Kidney (tissue), 14 donors: ENCODE data around the gene ANKRD23. TPM values are rescaled to one million over a fixed set of nuclear protein-coding genes. Genes with fewer than 3 reads are reported as not detected.

Experiments
- DNase-seq, 5 donors: peaks; one replicate each; pipeline ENCODE4 v3.0.0-alpha.2; 2013 to 2020
- FAIRE-seq: peaks from 2 replicates; lab custom pipeline; 2012; peaks lifted over from hg19 to GRCh38; lab: Jason Lieb, UNC
- H3K27ac ChIP-seq, 2 donors: one replicate each; pipeline ENCODE4 v1.7.0; 2013; ENCODE audit warnings: low read depth in 2 of 2, low read length in 2 of 2, inconsistent platforms in 1 of 2
- H3K27me3 ChIP-seq: one replicate; pipeline ENCODE4 v1.7.1; 2013; ENCODE audit warnings: low read length, inconsistent platforms; ENCODE audit not compliant: control insufficient read depth, insufficient read depth
- H3K36me3 ChIP-seq, 3 donors: one replicate each; pipeline versions ENCODE4 v1.7.0 to v1.7.1; 2013; ENCODE audit warnings: low read length in 3 of 3, control low read depth in 1 of 3, inconsistent platforms in 1 of 3; ENCODE audit not compliant: insufficient read depth in 3 of 3, control insufficient read depth in 2 of 3
- H3K4me1 ChIP-seq, 3 donors: one replicate each; pipeline versions ENCODE4 v1.7.0 to v1.7.1; 2013; ENCODE audit warnings: low read length in 3 of 3, inconsistent platforms in 1 of 3, low read depth in 1 of 3; ENCODE audit not compliant: control insufficient read depth in 2 of 3, insufficient read depth in 2 of 3
- H3K4me3 ChIP-seq, 3 donors: one replicate each; pipeline versions ENCODE4 v1.7.0 to v1.8.1; 2013; ENCODE audit warnings: low read length in 3 of 3, control low read depth in 1 of 3, inconsistent platforms in 1 of 3
- H3K9ac ChIP-seq, 3 donors: one replicate each; pipeline versions ENCODE4 v1.7.0 to v1.7.1; 2013; ENCODE audit warnings: low read length in 3 of 3, control low read depth in 1 of 3, inconsistent platforms in 1 of 3
- H3K9me3 ChIP-seq, 3 donors: one replicate each; pipeline versions ENCODE4 v1.7.0 to v1.7.1; 2013; ENCODE audit warnings: low read length in 3 of 3, control low read depth in 1 of 3, inconsistent platforms in 1 of 3; ENCODE audit not compliant: control insufficient read depth in 2 of 3, insufficient read depth in 1 of 3
- CTCF ChIP-seq: IDR thresholded peaks from 3 replicates; pipeline ENCODE4 v1.5.1; 2012; ENCODE audit warnings: mild to moderate bottlenecking, moderate library complexity, borderline replicate concordance; ENCODE audit not compliant: insufficient read depth; ENCODE audit errors: extremely low read depth
- intact Hi-C: fragments of 100-400 bp; cut with DNase I; formaldehyde crosslinking; loops from one replicate; pipeline ENCODE4 v1.11.1; 2022
- polyA plus RNA-seq: library from polyadenylated mRNA; stranded (reverse); fragments of 350-450 nt; fragmentation: Illumina TruSeq; extraction: RNeasy Lipid Tissue Mini Kit (QIAGEN cat#74804); gene quantifications from one replicate; pipeline ENCODE4 v1.2.3, GENCODE V29; 2014; ENCODE audit warnings: low read depth, low replicate concordance; ENCODE audit not compliant: insufficient read depth
- total RNA-seq: library from RNA; stranded (reverse); fragmentation: NEBNext Ultra II Directional; extraction: Animal tissue kit (Norgen Biotek cat#: 25700); gene quantifications from one replicate; pipeline ENCODE4 v1.2.1, GENCODE V29; 2021
- donor health status: control.
- donor health status: control.
- donor health status: control.
- donor health status: control.
- donor health status: control.
- donor health status: DM: yes; HTN: yes; CAD: no.
- donor health status: Normal renal cell carcinoma (clear cell type).

ANKRD23 gene
- total and polyA plus RNA-seq, 2 donors from 2014 or later: 1.6 to 4.0 TPM

- H3K9ac ChIP-seq: peak overlapping the region; percentile 10 to 61 (median 60)
- no peak for TF ChIP-seq CTCF
- H3K4me1 ChIP-seq: peaks cover 0 to 14% (median 0%) of the 10 kb centered on the region in 3 donors
- DNase-seq: peak in 2 of 5 donors; percentile 44 to 77
- H3K36me3 ChIP-seq: peaks cover 4 to 18% (median 13%) of the 10 kb centered on the region in 3 donors
- H3K9me3 ChIP-seq: no peaks in the 10 kb centered on the region
- H3K4me3 ChIP-seq: peak overlapping the region; percentile 57 to 74 (median 65)
- peak overlapping the region; percentile 90 to 92 for H3K27ac ChIP-seq
- no peak for FAIRE-seq
- intact Hi-C loops: no loop called here
- no peaks in the 10 kb centered on the region for H3K27me3 ChIP-seq
These were observed 24.1 kb upstream of the ANKRD23 start for GRCh38 chr2:96867756-96868554.

DNA sequence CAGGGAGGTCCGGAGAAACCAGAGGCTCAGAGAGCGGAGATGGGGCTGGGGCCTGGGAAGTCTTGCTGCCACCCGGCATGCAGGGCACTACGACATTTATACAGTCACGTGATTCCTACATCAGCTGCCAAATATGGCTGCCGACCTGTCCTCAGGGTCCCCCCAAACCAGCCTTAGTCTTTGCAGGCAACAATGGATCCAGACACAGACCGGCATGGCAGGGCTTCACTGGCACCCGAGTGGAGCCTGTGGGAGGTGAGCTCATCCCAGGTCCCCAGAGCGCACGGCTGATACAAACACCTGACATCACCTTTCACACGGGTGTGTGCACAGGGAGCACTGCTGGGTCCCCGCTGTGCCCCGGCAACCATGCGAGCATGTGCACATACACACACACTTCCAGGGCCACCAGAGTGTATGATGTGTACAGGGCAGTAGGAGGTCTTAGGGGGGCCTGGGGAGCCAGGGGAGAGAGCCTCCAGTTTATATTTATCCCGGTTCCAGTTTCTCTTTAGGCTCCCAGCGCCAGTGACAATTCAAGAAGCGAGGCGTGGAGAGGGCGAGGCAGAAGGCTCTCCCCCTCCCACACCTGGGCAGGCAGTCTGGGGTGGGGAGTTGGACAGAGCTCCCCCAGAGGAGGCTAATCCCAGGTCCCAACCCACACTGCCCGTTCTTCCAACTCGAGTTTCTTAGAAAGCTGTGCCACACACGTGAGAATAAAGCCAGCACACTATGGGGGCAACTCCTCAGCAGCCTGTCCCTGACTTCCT, 23.4 kb upstream of the ANKRD23 start:
- no peak for DNase-seq
- intact Hi-C loops: no loop called here
- Histone ChIP-seq H3K27me3 (no peaks in the 10 kb centered on the region), H3K4me3 (peak overlapping the region; percentile 57 to 74 (median 65)), H3K9me3 (no peaks in the 10 kb centered on the region), H3K9ac (peak overlapping the region in 2 of 3 donors; percentile 2 to 61), H3K27ac (peak overlapping the region; percentile 90 to 92), H3K4me1 (peaks cover 0 to 14% (median 0%) of the 10 kb centered on the region in 3 donors), H3K36me3 (peaks cover 5 to 18% (median 13%) of the 10 kb centered on the region in 3 donors)
- no peak for TF ChIP-seq CTCF
- FAIRE-seq: no peak

- intact Hi-C loops: no loop called here
- Histone ChIP-seq H3K4me3 (peak overlapping the region in 2 of 3 donors; percentile 34 to 74), H3K27ac (peak overlapping the region in 1 of 2 donors; percentile 28), H3K9me3 (no peaks in the 10 kb centered on the region), H3K9ac (no peak overlapping the region), H3K4me1 (peaks cover 0 to 14% (median 0%) of the 10 kb centered on the region in 3 donors), H3K36me3 (peaks cover 8 to 18% (median 13%) of the 10 kb centered on the region in 3 donors), H3K27me3 (no peaks in the 10 kb centered on the region)
- FAIRE-seq: no peak
- DNase-seq: peak in 1 of 5 donors; percentile 74
- TF ChIP-seq CTCF: no peak
These were observed 22.8 kb upstream of the ANKRD23 start for GRCh38 chr2:96866586-96866985.
